PC-9 (cell line): ENCODE results near the gene TCP11L2.

Experiments used
- EZH2 ChIP-seq: fragments of 200-600 bp; sonication (generic); IDR thresholded peaks from 2 replicates; pipeline ENCODE4 v1.8.0; 2017; ENCODE audit warnings: antibody characterized with exemption, low read depth
- TF ChIP-seq, protein P1 (sequence below): fragments of 200-600 bp; sonication (generic); conservative IDR thresholded peaks from 2 replicates; pipeline ENCODE4 v1.6.1; 2017; ENCODE audit warnings: mixed run types, antibody characterized with exemption, mild to moderate bottlenecking, moderate library complexity

DNA sequence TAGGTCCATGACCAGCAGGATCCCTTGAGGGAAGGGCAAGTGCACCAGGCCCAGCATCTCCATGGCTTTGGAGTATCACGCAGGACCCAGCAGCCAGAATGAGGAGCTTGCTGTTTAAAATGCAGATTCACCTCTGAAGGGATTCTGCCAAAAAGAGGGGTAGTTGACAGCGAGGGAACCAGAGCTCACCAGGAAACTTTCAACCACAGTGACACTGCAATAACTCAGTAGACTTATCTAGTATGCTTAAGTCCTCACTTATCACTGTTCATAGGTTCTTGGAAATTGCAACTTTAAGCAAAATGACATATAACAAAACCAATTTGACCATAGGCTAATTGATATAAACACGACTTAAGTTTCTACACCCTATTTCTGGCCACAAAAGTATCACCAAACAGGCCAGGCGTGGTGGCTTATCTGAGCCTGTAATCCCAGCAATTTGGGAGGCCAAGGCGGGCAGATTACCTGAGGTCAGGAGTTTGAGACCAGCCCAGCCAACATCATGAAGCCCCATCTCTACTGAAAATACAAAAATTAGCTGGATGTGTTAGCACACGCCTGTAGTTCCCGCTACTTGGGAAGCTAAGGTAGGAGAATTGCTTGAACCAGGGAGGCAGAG lies 33.3 kb upstream of the TCP11L2 start:
- TF ChIP-seq, protein P1, sequence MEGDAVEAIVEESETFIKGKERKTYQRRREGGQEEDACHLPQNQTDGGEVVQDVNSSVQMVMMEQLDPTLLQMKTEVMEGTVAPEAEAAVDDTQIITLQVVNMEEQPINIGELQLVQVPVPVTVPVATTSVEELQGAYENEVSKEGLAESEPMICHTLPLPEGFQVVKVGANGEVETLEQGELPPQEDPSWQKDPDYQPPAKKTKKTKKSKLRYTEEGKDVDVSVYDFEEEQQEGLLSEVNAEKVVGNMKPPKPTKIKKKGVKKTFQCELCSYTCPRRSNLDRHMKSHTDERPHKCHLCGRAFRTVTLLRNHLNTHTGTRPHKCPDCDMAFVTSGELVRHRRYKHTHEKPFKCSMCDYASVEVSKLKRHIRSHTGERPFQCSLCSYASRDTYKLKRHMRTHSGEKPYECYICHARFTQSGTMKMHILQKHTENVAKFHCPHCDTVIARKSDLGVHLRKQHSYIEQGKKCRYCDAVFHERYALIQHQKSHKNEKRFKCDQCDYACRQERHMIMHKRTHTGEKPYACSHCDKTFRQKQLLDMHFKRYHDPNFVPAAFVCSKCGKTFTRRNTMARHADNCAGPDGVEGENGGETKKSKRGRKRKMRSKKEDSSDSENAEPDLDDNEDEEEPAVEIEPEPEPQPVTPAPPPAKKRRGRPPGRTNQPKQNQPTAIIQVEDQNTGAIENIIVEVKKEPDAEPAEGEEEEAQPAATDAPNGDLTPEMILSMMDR = no peak
- no peak for TF ChIP-seq EZH2
